H9 (cell line): ENCODE data around the gene MYO10. TPM values are rescaled to one million over a fixed set of nuclear protein-coding genes. Genes with fewer than 3 reads are reported as not detected.

ENCODE experiments used
- DNase-seq: peaks from one replicate; pipeline ENCODE4 v3.0.0-alpha.2; 2017
- H2AFZ ChIP-seq: one replicate; pipeline ENCODE4 v1.6.1; 2013; ENCODE audit warnings: mild to moderate bottlenecking, low read length, control low read depth, moderate library complexity
- H2AK5ac ChIP-seq: 2 replicates; pipeline ENCODE4 v1.6.1; 2013; ENCODE audit warnings: low read length, control low read depth, mixed read lengths; ENCODE audit not compliant: insufficient read length
- H2BK120ac ChIP-seq: one replicate; pipeline ENCODE4 v1.6.1; 2013; ENCODE audit warnings: low read depth, mild to moderate bottlenecking, low read length, control low read depth, inconsistent platforms; ENCODE audit not compliant: poor library complexity, severe bottlenecking
- H2BK12ac ChIP-seq: 2 replicates; pipeline ENCODE4 v1.6.1; 2013; ENCODE audit warnings: low read length, control low read depth, mixed read lengths, low read depth; ENCODE audit not compliant: insufficient read length
- H2BK15ac ChIP-seq: 2 replicates; pipeline ENCODE4 v1.6.1; 2013; ENCODE audit warnings: low read depth, low read length, control low read depth
- H2BK20ac ChIP-seq: one replicate; pipeline ENCODE4 v1.6.1; 2013; ENCODE audit warnings: low read depth, mild to moderate bottlenecking, low read length, control low read depth, inconsistent platforms; ENCODE audit not compliant: poor library complexity, severe bottlenecking
- H2BK5ac ChIP-seq: 2 replicates; pipeline ENCODE4 v1.6.1; 2013; ENCODE audit warnings: low read length, control low read depth, mixed read lengths; ENCODE audit not compliant: insufficient read length
- H3K14ac ChIP-seq: 2 replicates; pipeline ENCODE4 v1.6.1; 2013; ENCODE audit warnings: low read length, control low read depth; ENCODE audit not compliant: insufficient read depth
- H3K18ac ChIP-seq: 2 replicates; pipeline ENCODE4 v1.6.1; 2013; ENCODE audit warnings: low read depth, mild to moderate bottlenecking, mixed read lengths, low read length, control low read depth; ENCODE audit not compliant: insufficient read length
- H3K23ac ChIP-seq: 2 replicates; pipeline ENCODE4 v1.6.1; 2013; ENCODE audit warnings: low read length, control low read depth, mixed read lengths, low read depth; ENCODE audit not compliant: insufficient read length
- H3K23me2 ChIP-seq: 2 replicates; pipeline ENCODE4 v1.6.1; 2013; ENCODE audit warnings: low read depth, mild to moderate bottlenecking, mixed read lengths, low read length, control low read depth; ENCODE audit not compliant: insufficient read length, poor library complexity, severe bottlenecking
- H3K27ac ChIP-seq: 2 replicates; pipeline ENCODE4 v1.5.1; 2013; ENCODE audit warnings: low read length, control low read depth, mixed read lengths, low read depth; ENCODE audit not compliant: insufficient read length
- H3K27me3 ChIP-seq: 2 replicates; pipeline ENCODE4 v1.6.1; 2013; ENCODE audit warnings: low read length, control low read depth, inconsistent platforms; ENCODE audit not compliant: insufficient read depth
- H3K4ac ChIP-seq: 2 replicates; pipeline ENCODE4 v1.6.1; 2013; ENCODE audit warnings: low read depth, mild to moderate bottlenecking, control low read depth, inconsistent platforms, low read length, moderate library complexity
- H3K4me1 ChIP-seq: 2 replicates; pipeline ENCODE4 v1.6.1; 2013; ENCODE audit warnings: low read length, control low read depth, inconsistent platforms; ENCODE audit not compliant: insufficient read depth
- H3K4me2 ChIP-seq: 2 replicates; pipeline ENCODE4 v1.6.1; 2013; ENCODE audit warnings: low read length, control low read depth, mixed read lengths; ENCODE audit not compliant: insufficient read length, insufficient read depth
- H3K56ac ChIP-seq: 2 replicates; pipeline ENCODE4 v1.6.1; 2013; ENCODE audit warnings: low read depth, mild to moderate bottlenecking, mixed read lengths, low read length, control low read depth; ENCODE audit not compliant: insufficient read length
- H3K79me1 ChIP-seq: 2 replicates; pipeline ENCODE4 v1.6.1; 2013; ENCODE audit warnings: low read depth, mild to moderate bottlenecking, moderate library complexity, low read length, control low read depth, inconsistent platforms; ENCODE audit not compliant: insufficient read depth, poor library complexity, severe bottlenecking
- H3K79me2 ChIP-seq: 2 replicates; pipeline ENCODE4 v1.6.1; 2013; ENCODE audit warnings: low read length, control low read depth, inconsistent platforms; ENCODE audit not compliant: insufficient read depth
- H3K9ac ChIP-seq: 2 replicates; pipeline ENCODE4 v1.6.1; 2013; ENCODE audit warnings: low read length, control low read depth, mixed read lengths; ENCODE audit not compliant: insufficient read length; ENCODE audit errors: extremely low read depth
- H3K9me3 ChIP-seq: one replicate; pipeline ENCODE4 v1.6.1; 2013; ENCODE audit warnings: low read depth, low read length, inconsistent platforms; ENCODE audit not compliant: control insufficient read depth
- H3T11ph ChIP-seq: one replicate; pipeline ENCODE4 v1.6.1; 2013; ENCODE audit warnings: mild to moderate bottlenecking, low read length, control low read depth, inconsistent platforms
- H4K20me1 ChIP-seq: one replicate; pipeline ENCODE4 v1.6.1; 2013; ENCODE audit not compliant: control insufficient read depth, insufficient read length, insufficient read depth
- H4K5ac ChIP-seq: 2 replicates; pipeline ENCODE4 v1.6.1; 2013; ENCODE audit warnings: low read depth, mild to moderate bottlenecking, mixed read lengths, low read length, control low read depth; ENCODE audit not compliant: insufficient read length
- H4K8ac ChIP-seq: replicated peaks from 2 replicates; pipeline ENCODE4 v1.6.1; 2013; ENCODE audit warnings: low read length, control low read depth, mixed read lengths, low read depth; ENCODE audit not compliant: insufficient read length
- H4K91ac ChIP-seq: 2 replicates; pipeline ENCODE4 v1.6.1; 2013; ENCODE audit warnings: low read depth, mild to moderate bottlenecking, moderate library complexity, mixed read lengths, low read length, control low read depth; ENCODE audit not compliant: insufficient read length
- H3K27ac Mint-ChIP-seq, 3 experiments: 2 replicates in 2 of 3; 3 replicates in 1 of 3; pipeline ENCODE4 v1.8.0; 2020 to 2021; ENCODE audit warnings: mixed read lengths in 3 of 3, mild to moderate bottlenecking in 1 of 3, moderate library complexity in 1 of 3
- H3K27me3 Mint-ChIP-seq: 2 replicates; pipeline ENCODE4 v1.8.0; 2021; ENCODE audit warnings: low read depth, mild to moderate bottlenecking, moderate library complexity, mixed read lengths
- H3K36me3 Mint-ChIP-seq, 3 experiments: 2 replicates in 2 of 3; 3 replicates in 1 of 3; pipeline ENCODE4 v1.8.0; 2020 to 2021; ENCODE audit warnings: low read depth in 3 of 3, mixed read lengths in 3 of 3; ENCODE audit not compliant: insufficient read depth in 1 of 3
- H3K4me1 Mint-ChIP-seq, 2 experiments: 2 replicates each; pipeline ENCODE4 v1.8.0; 2020; ENCODE audit warnings: mixed read lengths in 2 of 2
- H3K4me3 Mint-ChIP-seq, 2 experiments: 2 replicates in 1 of 2; 3 replicates in 1 of 2; pipeline ENCODE4 v1.8.0; 2020 to 2021; ENCODE audit warnings: mild to moderate bottlenecking in 2 of 2, mixed read lengths in 2 of 2, moderate library complexity in 1 of 2
- H3K9me3 Mint-ChIP-seq, 2 experiments: 2 replicates in 1 of 2; 3 replicates in 1 of 2; pipeline ENCODE4 v1.8.0; 2020; ENCODE audit warnings: mild to moderate bottlenecking in 2 of 2, mixed read lengths in 2 of 2, moderate library complexity in 1 of 2
- CTCF ChIP-seq: fragments of 200-600 bp; sonication (generic); conservative IDR thresholded peaks from 3 replicates; pipeline ENCODE4 v1.8.0; 2021; ENCODE audit warnings: antibody characterized with exemption, mild to moderate bottlenecking
- WGBS: extraction: QIAGEN DNeasy Blood & Tissue Kit; methylation state at CpG from one replicate; pipeline ENCODE4 v1.1.7; 2013; ENCODE audit warnings: missing lambda C conversion rate, low lambda C conversion rate, mixed read lengths; ENCODE audit not compliant: insufficient read length; ENCODE audit errors: extremely low coverage; 5-methylcytosine and 5-hydroxymethylcytosine counted together
- total RNA-seq: library from RNA; stranded (reverse); gene quantifications from 2 replicates; pipeline ENCODE4 v1.2.1, GENCODE V29; 2021

Gene MYO10
- total RNA-seq, 1 experiment from 2014 or later: 127 TPM

- H3K36me3 Mint-ChIP-seq: peaks cover 0 to 11% (median 0%) of the 10 kb centered on the region in 3 experiments; a peak in 4 of 7 replicates
- H3K4me2 ChIP-seq: no peak overlapping the region
- H4K5ac ChIP-seq: no peak overlapping the region
- H2BK12ac ChIP-seq: no peak overlapping the region
- no peak overlapping the region for H2AK5ac ChIP-seq
- no peak overlapping the region for H3K23ac ChIP-seq
- H3K9me3 Mint-ChIP-seq: no peaks in the 10 kb centered on the region
- H2BK20ac ChIP-seq: no peak overlapping the region
- no peaks in the 10 kb centered on the region for H3K23me2 ChIP-seq
- no peak overlapping the region for H3K27ac ChIP-seq
- H3K9me3 ChIP-seq: no peaks in the 10 kb centered on the region
- H2BK120ac ChIP-seq: no peak overlapping the region
- H3K9ac ChIP-seq: no peak overlapping the region
- TF ChIP-seq CTCF: peak; percentile 80
- WGBS: no CpG with 5 or more reads among the region's 6 CpGs
- H4K8ac ChIP-seq: no peak overlapping the region
- H3K79me2 ChIP-seq: no peaks in the 10 kb centered on the region
- no peak overlapping the region for H3T11ph ChIP-seq
- no peak overlapping the region for H3K14ac ChIP-seq
- peaks cover 3% of the 10 kb centered on the region for H3K79me1 ChIP-seq
- H4K20me1 ChIP-seq: no peaks in the 10 kb centered on the region
- H2BK5ac ChIP-seq: no peak overlapping the region
- H3K18ac ChIP-seq: no peak overlapping the region
- no peak for DNase-seq
- H3K27me3 ChIP-seq: no peaks in the 10 kb centered on the region
- H3K4ac ChIP-seq: no peak overlapping the region
- no peak overlapping the region for H4K91ac ChIP-seq
- H2AFZ ChIP-seq: no peak overlapping the region
- no peaks in the 10 kb centered on the region for H3K27me3 Mint-ChIP-seq
- H3K4me1 ChIP-seq: no peaks in the 10 kb centered on the region
- peaks cover 2 to 12% of the 10 kb centered on the region in 2 experiments; a peak in 3 of 4 replicates for H3K4me1 Mint-ChIP-seq
- H3K56ac ChIP-seq: no peak overlapping the region
- no peak overlapping the region for H3K27ac Mint-ChIP-seq
- H2BK15ac ChIP-seq: no peak overlapping the region
- H3K4me3 Mint-ChIP-seq: no peak overlapping the region
Observed at GRCh38 chr5:16791036-16791705, 144.9 kb downstream of the MYO10 start.
